Epithelial cell of esophagus (primary cell): Measurements from ENCODE around the gene IL6R.

Experiments
- DNase-seq: peaks from one replicate; pipeline ENCODE4 v3.0.0; 2010; ENCODE audit warnings: low read depth
- H3K4me3 ChIP-seq: 2 replicates; pipeline ENCODE4 v1.5.1; 2011; ENCODE audit warnings: mild to moderate bottlenecking, low read length, control low read depth
- CTCF ChIP-seq: IDR thresholded peaks from 2 replicates; pipeline ENCODE4 v1.5.1; 2011; ENCODE audit warnings: low read depth, mild to moderate bottlenecking, low read length, control low read depth, inconsistent platforms; ENCODE audit not compliant: insufficient read depth; ENCODE audit errors: missing control alignments

The IL6R gene

GRCh38 chr1:154414606-154415005 is 9.5 kb downstream of the IL6R start:
- H3K4me3 ChIP-seq = no peak overlapping the region
- DNase-seq = no peak
- TF ChIP-seq CTCF = no peak

- no peak overlapping the region for H3K4me3 ChIP-seq
- DNase-seq = no peak
- no peak for TF ChIP-seq CTCF
Observed at GRCh38 chr1:154416471-154417337, 11.6 kb downstream of the IL6R start.

- H3K4me3 ChIP-seq = no peak overlapping the region
- TF ChIP-seq CTCF = no peak
- no peak for DNase-seq
Observed at GRCh38 chr1:154417338-154417608, 12.1 kb downstream of the IL6R start.

DNA sequence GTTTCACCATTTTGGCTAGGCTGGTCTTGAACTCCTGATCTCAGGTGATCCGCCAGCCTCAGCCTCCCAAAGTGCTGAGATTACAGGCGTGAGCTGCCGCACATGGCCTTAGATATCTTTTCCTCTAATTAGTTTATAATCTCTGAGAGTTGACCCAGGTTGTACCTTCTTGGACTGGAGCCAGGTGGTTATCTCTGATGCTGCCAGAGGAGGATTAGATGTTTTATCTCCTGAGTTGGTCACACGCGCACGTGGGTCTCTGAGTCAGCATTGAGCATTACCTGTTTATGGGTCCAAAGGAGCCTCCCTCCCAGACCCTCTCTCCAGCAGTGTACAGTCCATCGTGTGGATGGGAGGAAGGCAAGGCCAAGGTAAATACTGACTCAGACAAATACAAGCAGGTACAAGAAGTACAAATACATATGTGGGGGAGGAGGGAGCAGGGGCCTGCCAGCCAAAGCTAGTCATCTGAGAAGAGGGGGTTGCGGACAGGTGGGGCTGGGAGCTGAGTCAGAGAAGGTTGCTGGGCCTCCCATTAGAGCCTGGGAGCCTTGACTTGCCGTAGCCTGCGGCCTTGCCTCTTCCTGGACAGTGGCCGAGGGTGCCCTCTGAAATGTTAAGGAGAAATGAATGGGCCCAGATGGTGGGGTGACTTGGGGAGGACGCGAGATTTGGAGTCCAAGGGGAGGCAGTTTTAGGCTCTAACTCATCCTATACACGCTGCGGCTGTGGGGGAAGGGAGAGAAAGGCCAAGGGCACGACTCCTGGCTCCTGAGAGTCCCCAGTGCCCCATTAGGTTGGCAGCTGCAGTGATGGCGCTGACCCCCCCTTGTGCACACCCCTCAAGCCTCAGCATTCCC is 13.1 kb downstream of the IL6R start:
- no peak for TF ChIP-seq CTCF
- no peak overlapping the region for H3K4me3 ChIP-seq
- peak; percentile 99 for DNase-seq

DNA sequence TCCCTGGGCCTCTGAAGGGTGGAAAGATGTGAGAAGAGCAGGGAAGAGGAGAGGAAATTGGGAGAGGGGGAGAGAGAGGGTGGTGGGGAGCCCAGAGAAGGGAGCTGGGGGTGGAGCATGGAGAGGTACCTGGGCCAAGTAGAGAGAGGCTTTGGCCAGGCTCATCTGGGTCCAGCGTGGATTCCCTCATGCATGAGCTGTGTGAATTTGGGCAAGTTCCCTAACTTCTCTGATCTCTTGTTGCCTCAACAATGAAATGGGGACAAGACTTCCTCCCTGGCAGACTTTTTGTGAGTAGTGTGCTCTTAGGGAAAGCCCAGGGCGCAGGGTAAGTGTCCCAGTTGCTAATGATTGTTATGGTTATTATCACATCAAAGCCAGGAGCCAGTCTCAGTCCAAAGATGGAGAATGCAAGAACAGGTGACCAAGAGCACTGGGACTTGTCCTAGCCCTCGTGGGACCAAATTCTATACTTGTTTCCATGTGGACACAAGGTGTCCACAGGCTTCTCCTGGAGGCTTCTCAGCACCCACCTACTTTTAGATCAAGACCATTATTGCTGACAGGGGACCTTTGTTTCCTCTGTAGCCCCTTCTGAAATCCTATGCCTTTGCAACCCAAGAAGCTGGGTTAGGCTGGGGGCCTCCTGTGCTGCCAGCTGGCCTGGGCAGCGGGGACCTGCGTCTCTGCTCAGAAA is 13.9 kb downstream of the IL6R start:
- no peak overlapping the region for H3K4me3 ChIP-seq
- no peak for TF ChIP-seq CTCF
- peak; percentile 14 for DNase-seq

GRCh38 chr1:154419620-154420571 is 14.8 kb downstream of the IL6R start:
- peak overlapping the region; percentile 10 for H3K4me3 ChIP-seq
- peak; percentile 91 for DNase-seq
- no peak for TF ChIP-seq CTCF
